ENCODE results near the gene TRAP1. TPM values are rescaled to one million over a fixed set of nuclear protein-coding genes. Genes with fewer than 3 reads are reported as not detected.

Gene TRAP1
- total and polyA plus RNA-seq, 4 donors, result 78.3 to 148 (median 112) TPM

GRCh38 chr16:3696425-3697218 lies 20.7 kb downstream of the TRAP1 start:
- Histone ChIP-seq H3K36me3 (ENCODE audit: control insufficient read depth in 4 of 4, insufficient read depth in 3 of 4, low read depth in 1 of 4, low read length in 3 of 4) (no peaks in the 10 kb centered on the region), H3K4me1 (ENCODE audit: control insufficient read depth in 4 of 4, insufficient read depth in 4 of 4, low read length in 3 of 4) (peaks cover 8 to 35% (median 18%) of the 10 kb centered on the region in 4 donors), H3K4me3 (ENCODE audit: low read depth in 1 of 3, low read length in 3 of 3) (peak overlapping the region; percentile 24 to 54 (median 38)), H3K27ac (ENCODE audit: low read depth in 1 of 2, low read length in 2 of 2) (peak overlapping the region; percentile 88 to 97), H3K27me3 (ENCODE audit: control insufficient read depth in 4 of 4, insufficient read depth in 4 of 4, low read length in 3 of 4) (no peaks in the 10 kb centered on the region), H3K9me3 (ENCODE audit: control insufficient read depth in 4 of 4, low read length in 3 of 4) (no peaks in the 10 kb centered on the region), H3K9ac (ENCODE audit: low read depth in 1 of 2, low read length in 2 of 2) (peak overlapping the region; percentile 49 to 65)
- DNase-seq (ENCODE audit: low spot score), result no peak
- no peak for TF ChIP-seq REST (IDR thresholded peaks at IDR 0.05)
- TF ChIP-seq SP1 (IDR thresholded peaks at IDR 0.05), result peak; percentile 18
- no peak for TF ChIP-seq CTCF (IDR thresholded peaks at IDR 0.05; ENCODE audit: low read depth, low read length, missing input control)
- peak; percentile 56 to 74 for TF ChIP-seq HNF4A (conservative IDR thresholded peaks at IDR 0.05)
- TF ChIP-seq RXRA (IDR thresholded peaks at IDR 0.05), result peak; percentile 43 to 62
- no peak for TF ChIP-seq FOXA1 (IDR thresholded peaks at IDR 0.05)
- no peak for TF ChIP-seq RAD21 (IDR thresholded peaks at IDR 0.05)
- no peak for TF ChIP-seq YY1 (IDR thresholded peaks at IDR 0.05)
- TF ChIP-seq EGR1 (IDR thresholded peaks at IDR 0.05; ENCODE audit: low read depth in 2 of 2), result no peak
- TF ChIP-seq FOXA2 (IDR thresholded peaks at IDR 0.05), result peak; percentile 46
- no peak for TF ChIP-seq TAF1 (conservative IDR thresholded peaks at IDR 0.05)
- no peak for TF ChIP-seq MAX (IDR thresholded peaks at IDR 0.05)
- TF ChIP-seq HNF4G (IDR thresholded peaks at IDR 0.05), result peak; percentile 36
- TF ChIP-seq GABPA (IDR thresholded peaks at IDR 0.05 in 1 of 2, conservative IDR thresholded peaks at IDR 0.05 in 1 of 2), result no peak
- no peak for TF ChIP-seq NR2F2 (IDR thresholded peaks at IDR 0.05)
- peak; percentile 45 for TF ChIP-seq ZBTB33 (IDR thresholded peaks at IDR 0.05)
- no peak for TF ChIP-seq ATF3 (IDR thresholded peaks at IDR 0.05)
- peak in 1 of 2 donors; percentile 34 for TF ChIP-seq JUND (IDR thresholded peaks at IDR 0.05)
- WGBS, result 33% methylated on average over 13 of the region's 13 CpGs

All from liver (tissue), 9 donors.